Peyer's patch (tissue), 4 donors: ENCODE data around the gene PLPP1.
A peak's percentile ranks its signal among the peaks of the same experiment; 100 is the strongest.

Source experiments
- CTCF ChIP-seq, 6 experiments: fragments of 450-650 bp in 4 of 6; fragments of 200-600 bp in 2 of 6; sonication (generic) in 1 of 6; IDR thresholded peaks; one replicate each; pipeline ENCODE4 v1.5.1; 2017 to 2019; ENCODE audit warnings: antibody characterized with exemption in 6 of 6, mild to moderate bottlenecking in 3 of 6, moderate library complexity in 1 of 6
- POLR2A ChIP-seq, 2 donors: fragments of 450-650 bp; IDR thresholded peaks; one replicate each; pipeline ENCODE4 v1.5.1; 2017; ENCODE audit warnings: antibody characterized with exemption in 2 of 2, mild to moderate bottlenecking in 2 of 2, moderate library complexity in 2 of 2

GRCh38 chr5:55517804-55518203 is 17.0 kb downstream of the PLPP1 start:
- TF ChIP-seq CTCF (IDR thresholded peaks at IDR 0.05) (no peak), POLR2A (IDR thresholded peaks at IDR 0.05) (peak in 1 of 2 donors; percentile 47)
